DOHH2 (cell line): ENCODE measurements around the gene CEP63.

ENCODE experiments used
- EZH2phosphoT487 ChIP-seq: fragments of 200-600 bp; sonication (generic); IDR thresholded peaks from 2 replicates; pipeline ENCODE4 v1.6.1; 2017; ENCODE audit warnings: borderline replicate concordance, mild to moderate bottlenecking, antibody characterized with exemption, low read length, moderate library complexity, mixed read lengths
- TF ChIP-seq, protein P1 (sequence below): fragments of 200-600 bp; sonication (generic); IDR thresholded peaks from one replicate; pipeline ENCODE4 v1.5.1; 2014; ENCODE audit warnings: antibody characterized with exemption, mild to moderate bottlenecking, low read depth, low read length; ENCODE audit not compliant: poor library complexity, severe bottlenecking

DNA sequence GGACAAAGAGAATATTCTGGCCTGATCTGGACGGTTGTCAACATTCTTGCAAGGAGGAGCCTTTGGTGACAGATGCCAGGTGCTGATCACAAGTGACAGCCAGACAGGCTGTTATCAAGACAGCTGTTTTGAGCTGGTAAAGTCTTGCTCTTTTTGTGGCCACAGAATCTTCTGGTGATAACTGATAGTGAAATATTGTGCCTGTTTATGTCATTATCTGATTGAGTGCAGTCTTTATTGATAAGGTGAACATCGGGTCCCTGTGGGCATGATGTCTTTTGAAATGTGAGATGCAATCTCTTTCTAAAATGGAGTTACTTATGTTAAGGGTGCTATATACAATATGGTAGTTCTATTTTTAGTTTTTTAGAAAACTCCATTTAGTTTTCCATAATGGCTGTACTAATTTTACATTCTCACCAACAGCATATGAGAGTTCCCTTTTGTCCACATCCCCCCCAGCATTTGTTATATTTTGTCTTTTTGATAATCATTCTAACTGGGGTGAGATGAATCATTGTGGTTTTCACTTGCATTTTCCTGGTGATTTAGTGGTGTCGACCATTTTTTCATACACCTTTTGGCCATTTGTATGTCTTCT lies 10.7 kb downstream of the CEP63 start:
- TF ChIP-seq, protein P1, sequence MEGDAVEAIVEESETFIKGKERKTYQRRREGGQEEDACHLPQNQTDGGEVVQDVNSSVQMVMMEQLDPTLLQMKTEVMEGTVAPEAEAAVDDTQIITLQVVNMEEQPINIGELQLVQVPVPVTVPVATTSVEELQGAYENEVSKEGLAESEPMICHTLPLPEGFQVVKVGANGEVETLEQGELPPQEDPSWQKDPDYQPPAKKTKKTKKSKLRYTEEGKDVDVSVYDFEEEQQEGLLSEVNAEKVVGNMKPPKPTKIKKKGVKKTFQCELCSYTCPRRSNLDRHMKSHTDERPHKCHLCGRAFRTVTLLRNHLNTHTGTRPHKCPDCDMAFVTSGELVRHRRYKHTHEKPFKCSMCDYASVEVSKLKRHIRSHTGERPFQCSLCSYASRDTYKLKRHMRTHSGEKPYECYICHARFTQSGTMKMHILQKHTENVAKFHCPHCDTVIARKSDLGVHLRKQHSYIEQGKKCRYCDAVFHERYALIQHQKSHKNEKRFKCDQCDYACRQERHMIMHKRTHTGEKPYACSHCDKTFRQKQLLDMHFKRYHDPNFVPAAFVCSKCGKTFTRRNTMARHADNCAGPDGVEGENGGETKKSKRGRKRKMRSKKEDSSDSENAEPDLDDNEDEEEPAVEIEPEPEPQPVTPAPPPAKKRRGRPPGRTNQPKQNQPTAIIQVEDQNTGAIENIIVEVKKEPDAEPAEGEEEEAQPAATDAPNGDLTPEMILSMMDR, result no peak
- no peak for TF ChIP-seq EZH2phosphoT487
